Loucy (cell line): ENCODE data around the gene RAD9B.

Experiments used
- H2AFZ ChIP-seq: fragments of 200-600 bp; sonication (generic); 2 replicates; pipeline ENCODE4 v1.6.0; 2016; ENCODE audit warnings: antibody characterized with exemption, mild to moderate bottlenecking, low read length, moderate library complexity
- H3F3A ChIP-seq: fragments of 200-600 bp; 2 replicates; pipeline ENCODE4 v1.6.0; 2016; ENCODE audit warnings: antibody characterized with exemption, low read depth, mild to moderate bottlenecking
- H3K27me3 ChIP-seq: fragments of 200-600 bp; sonication (generic); 2 replicates; pipeline ENCODE4 v1.6.1; 2014; ENCODE audit warnings: low read length, mild to moderate bottlenecking; ENCODE audit not compliant: insufficient read depth, poor library complexity, severe bottlenecking
- H3K36me3 ChIP-seq: fragments of 200-600 bp; sonication (generic); 2 replicates; pipeline ENCODE4 v1.6.1; 2016; ENCODE audit warnings: low read length; ENCODE audit not compliant: insufficient read depth
- H3K4me1 ChIP-seq: fragments of 200-600 bp; sonication (generic); 2 replicates; pipeline ENCODE4 v1.5.1; 2014; ENCODE audit warnings: low read length, mild to moderate bottlenecking; ENCODE audit not compliant: insufficient read depth, poor library complexity, severe bottlenecking
- H3K4me2 ChIP-seq: fragments of 200-600 bp; sonication (generic); 2 replicates; pipeline ENCODE4 v1.6.0; 2014; ENCODE audit warnings: antibody characterized with exemption, low read length, low read depth, mild to moderate bottlenecking; ENCODE audit not compliant: poor library complexity, severe bottlenecking
- H3K4me3 ChIP-seq: fragments of 200-600 bp; sonication (generic); 2 replicates; pipeline ENCODE4 v1.5.1; 2014; ENCODE audit warnings: low read length, mild to moderate bottlenecking, mixed read lengths; ENCODE audit not compliant: poor library complexity, severe bottlenecking
- H3K79me2 ChIP-seq: fragments of 200-600 bp; sonication (generic); 2 replicates; pipeline ENCODE4 v1.6.1; 2014; ENCODE audit warnings: low read length; ENCODE audit not compliant: insufficient read depth
- H3K9ac ChIP-seq: fragments of 200-600 bp; sonication (generic); 2 replicates; pipeline ENCODE4 v1.6.0; 2014; ENCODE audit warnings: mild to moderate bottlenecking, low read depth, low read length, moderate library complexity; ENCODE audit not compliant: poor library complexity, severe bottlenecking
- H3K9me2 ChIP-seq: fragments of 200-600 bp; sonication (generic); replicated peaks from 2 replicates; pipeline ENCODE4 v1.6.1; 2016; ENCODE audit warnings: low read depth, low read length, mixed read lengths
- H3K9me3 ChIP-seq: fragments of 200-600 bp; sonication (generic); 2 replicates; pipeline ENCODE4 v1.6.1; 2014; ENCODE audit warnings: mild to moderate bottlenecking, antibody characterized with exemption, low read length, low read depth; ENCODE audit not compliant: insufficient read depth
- H4K20me1 ChIP-seq: fragments of 200-600 bp; sonication (generic); 2 replicates; pipeline ENCODE4 v1.6.0; 2014; ENCODE audit warnings: antibody characterized with exemption, low read length, mild to moderate bottlenecking; ENCODE audit not compliant: insufficient read depth, poor library complexity, severe bottlenecking
- CTCF ChIP-seq: fragments of 200-600 bp; sonication (generic); conservative IDR thresholded peaks from 2 replicates; pipeline ENCODE4 v1.5.1; 2014; ENCODE audit warnings: mild to moderate bottlenecking, antibody characterized with exemption, low read length
- EZH2phosphoT487 ChIP-seq: fragments of 200-600 bp; IDR thresholded peaks from 2 replicates; pipeline ENCODE4 v1.6.1; 2018; ENCODE audit warnings: antibody characterized with exemption, mild to moderate bottlenecking, moderate library complexity, borderline replicate concordance

RAD9B gene

DNA sequence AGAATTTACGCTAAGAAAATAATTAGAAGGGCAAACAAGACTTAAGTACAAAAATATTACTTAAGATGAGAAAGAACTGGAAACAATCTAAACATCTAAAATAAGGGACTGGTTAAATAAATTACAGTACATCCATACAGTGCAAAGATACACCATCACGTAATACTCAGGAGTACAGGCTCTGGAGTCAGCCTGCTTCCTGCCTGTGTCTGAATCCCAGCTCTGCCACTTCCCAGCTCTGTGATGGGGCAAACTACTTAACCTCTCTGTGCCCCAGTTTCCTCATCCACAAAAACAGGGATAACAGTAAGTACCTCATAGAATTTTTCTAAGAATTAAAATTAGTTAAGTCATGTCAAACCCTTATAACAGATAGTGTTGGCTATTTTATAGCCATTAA lies 45.0 kb downstream of the RAD9B start:
- Histone ChIP-seq H2AFZ (no peak overlapping the region), H3K4me2 (no peak overlapping the region), H3K79me2 (peaks cover 42% of the 10 kb centered on the region), H3K4me3 (no peak overlapping the region), H3F3A (no peaks in the 10 kb centered on the region), H3K9me3 (no peaks in the 10 kb centered on the region), H3K9ac (no peak overlapping the region), H3K27me3 (no peaks in the 10 kb centered on the region), H3K9me2 (no peaks in the 10 kb centered on the region), H4K20me1 (peaks cover 19% of the 10 kb centered on the region), H3K36me3 (peaks cover 83% of the 10 kb centered on the region), H3K4me1 (peaks cover 7% of the 10 kb centered on the region)
- TF ChIP-seq EZH2phosphoT487, result no peak
- TF ChIP-seq CTCF, result no peak

GRCh38 chr12:110548678-110549077 lies 46.5 kb downstream of the RAD9B start:
- Histone ChIP-seq H3K27me3 (no peaks in the 10 kb centered on the region), H3K9me3 (no peaks in the 10 kb centered on the region), H3K4me2 (no peak overlapping the region), H3F3A (no peaks in the 10 kb centered on the region), H4K20me1 (peaks cover 20% of the 10 kb centered on the region), H3K79me2 (peaks cover 56% of the 10 kb centered on the region), H3K4me1 (peaks cover 7% of the 10 kb centered on the region), H3K9me2 (no peaks in the 10 kb centered on the region), H3K9ac (no peak overlapping the region), H2AFZ (no peak overlapping the region), H3K36me3 (peaks cover 69% of the 10 kb centered on the region), H3K4me3 (no peak overlapping the region)
- TF ChIP-seq EZH2phosphoT487 (no peak), CTCF (no peak)

DNA sequence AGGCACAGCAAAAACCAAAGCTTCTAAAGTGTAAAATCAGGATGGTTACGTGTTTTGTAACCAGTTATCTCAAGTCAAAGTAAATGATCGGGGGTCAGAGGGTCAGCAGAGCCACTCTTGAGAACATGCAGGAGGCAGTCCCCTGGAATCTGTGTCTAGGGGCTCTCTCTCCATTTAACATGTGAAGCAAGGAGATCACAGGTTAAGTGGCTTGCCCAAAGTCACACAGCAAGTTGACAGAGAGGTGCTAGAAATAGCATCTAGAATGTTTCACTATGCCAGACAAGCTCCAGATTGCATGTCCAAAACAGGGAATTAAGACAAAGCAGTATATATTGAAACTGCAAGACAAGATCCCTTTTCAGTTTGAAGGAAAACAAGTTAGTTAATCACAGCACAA lies 47.6 kb downstream of the RAD9B start:
- TF ChIP-seq CTCF (no peak), EZH2phosphoT487 (no peak)
- no peaks in the 10 kb centered on the region for H3K27me3 ChIP-seq
- no peaks in the 10 kb centered on the region for H3K9me3 ChIP-seq
- H3K9ac ChIP-seq, result no peak overlapping the region
- H3K79me2 ChIP-seq, result peaks cover 66% of the 10 kb centered on the region
- H3K4me2 ChIP-seq, result no peak overlapping the region
- peaks cover 30% of the 10 kb centered on the region for H4K20me1 ChIP-seq
- H2AFZ ChIP-seq, result no peak overlapping the region
- peaks cover 7% of the 10 kb centered on the region for H3K4me1 ChIP-seq
- H3K9me2 ChIP-seq, result no peaks in the 10 kb centered on the region
- no peak overlapping the region for H3K4me3 ChIP-seq
- H3F3A ChIP-seq, result no peaks in the 10 kb centered on the region
- H3K36me3 ChIP-seq, result peaks cover 61% of the 10 kb centered on the region
